WTC11 (cell line): Measurements from ENCODE around the gene COL6A3. TPM values are rescaled to one million over a fixed set of nuclear protein-coding genes. Genes with fewer than 3 reads are reported as not detected.

ENCODE experiments used
- ATAC-seq: fragments of 200-7000 bp; cut with Tn5 transposase; 2 replicates; pipeline ENCODE4 v1.10.0; 2021; ENCODE audit warnings: mild to moderate bottlenecking, moderate library complexity
- CTCF ChIA-PET: fragments of 300-600 bp; sonication (Branson Sonifier 250); formaldehyde crosslinking; loops from one replicate; lab custom pipeline; 2021; ENCODE audit warnings: antibody characterized with exemption; lab: Charles Lee
- POLR2A ChIA-PET: fragments of 350-600 bp; sonication (Branson Sonifier 250); formaldehyde crosslinking; loops from one replicate; lab custom pipeline; 2021; ENCODE audit warnings: antibody characterized with exemption; lab: Charles Lee
- DNase-seq: peaks from one replicate; pipeline ENCODE4 v3.0.0; 2021; ENCODE audit warnings: low spot score
- H3K27ac Mint-ChIP-seq: 2 replicates; pipeline ENCODE4 v1.8.0; 2021; ENCODE audit warnings: mixed read lengths
- H3K27me3 Mint-ChIP-seq: 2 replicates; pipeline ENCODE4 v1.8.0; 2021; ENCODE audit warnings: low read depth, mild to moderate bottlenecking, moderate library complexity, mixed read lengths
- H3K36me3 Mint-ChIP-seq: 2 replicates; pipeline ENCODE4 v1.8.0; 2021; ENCODE audit warnings: mixed read lengths
- H3K4me1 Mint-ChIP-seq: 2 replicates; pipeline ENCODE4 v1.8.0; 2022; ENCODE audit warnings: mixed read lengths
- H3K4me3 Mint-ChIP-seq: 2 replicates; pipeline ENCODE4 v1.8.0; 2021; ENCODE audit warnings: mild to moderate bottlenecking, moderate library complexity, mixed read lengths
- H3K9me3 Mint-ChIP-seq: 2 replicates; pipeline ENCODE4 v1.8.0; 2021; ENCODE audit warnings: mixed read lengths
- AFF4 ChIP-seq: sonication (generic); formaldehyde crosslinking; IDR thresholded peaks from 2 replicates; pipeline ENCODE4 v1.8.1; 2023; ENCODE audit warnings: mild to moderate bottlenecking, missing genetic modification reagents, borderline replicate concordance
- CREB1 ChIP-seq: sonication (generic); formaldehyde crosslinking; IDR thresholded peaks from 2 replicates; pipeline ENCODE4 v1.8.0; 2023; ENCODE audit warnings: mild to moderate bottlenecking, missing genetic modification reagents
- FOXK1 ChIP-seq: sonication (generic); formaldehyde crosslinking; IDR thresholded peaks from 2 replicates; pipeline ENCODE4 v1.8.0; 2022; ENCODE audit warnings: mild to moderate bottlenecking, moderate library complexity, missing genetic modification reagents
- GTF2I ChIP-seq: fragments of 250-450 bp; sonication (Bioruptor Pico); conservative IDR thresholded peaks from 2 replicates; pipeline ENCODE4 v1.4.0; 2021; ENCODE audit warnings: mild to moderate bottlenecking
- IRF2 ChIP-seq: sonication (generic); formaldehyde crosslinking; IDR thresholded peaks from 2 replicates; pipeline ENCODE4 v1.8.0; 2022; ENCODE audit warnings: low read depth, missing genetic modification reagents, borderline replicate concordance
- JAZF1 ChIP-seq: fragments of 250-450 bp; sonication (Bioruptor Pico); IDR thresholded peaks from 2 replicates; pipeline ENCODE4 v1.9.0; 2021; ENCODE audit warnings: moderate library complexity, mild to moderate bottlenecking, inconsistent platforms
- KAT7 ChIP-seq: sonication (generic); formaldehyde crosslinking; IDR thresholded peaks from 2 replicates; pipeline ENCODE4 v1.8.1; 2023; ENCODE audit warnings: missing genetic modification reagents, mild to moderate bottlenecking, borderline replicate concordance
- MAX ChIP-seq: sonication (generic); formaldehyde crosslinking; IDR thresholded peaks from 2 replicates; pipeline ENCODE4 v1.8.0; 2022; ENCODE audit warnings: mild to moderate bottlenecking, missing genetic modification reagents
- NFYB ChIP-seq: sonication (generic); formaldehyde crosslinking; conservative IDR thresholded peaks from 2 replicates; pipeline ENCODE4 v1.8.0; 2022; ENCODE audit warnings: low read depth, missing genetic modification reagents
- NR1H2 ChIP-seq: sonication (generic); formaldehyde crosslinking; IDR thresholded peaks from 2 replicates; pipeline ENCODE4 v1.9.0; 2021; ENCODE audit warnings: mild to moderate bottlenecking, moderate library complexity, missing genetic modification reagents
- RORB ChIP-seq: fragments of 250-450 bp; sonication (Bioruptor Pico); IDR thresholded peaks from 2 replicates; pipeline ENCODE4 v1.9.0; 2021; ENCODE audit warnings: mild to moderate bottlenecking
- ZMAT4 ChIP-seq: fragments of 250-450 bp; sonication (Bioruptor Pico); IDR thresholded peaks from 2 replicates; pipeline ENCODE4 v1.9.0; 2021; ENCODE audit warnings: mild to moderate bottlenecking
- ZNF263 ChIP-seq: sonication (generic); formaldehyde crosslinking; IDR thresholded peaks from 2 replicates; pipeline ENCODE4 v1.8.1; 2022; ENCODE audit warnings: low read depth, mild to moderate bottlenecking, moderate library complexity, missing genetic modification reagents
- ZNF317 ChIP-seq: sonication (generic); formaldehyde crosslinking; IDR thresholded peaks from 2 replicates; pipeline ENCODE4 v1.8.1; 2023; ENCODE audit warnings: low read depth, mild to moderate bottlenecking, moderate library complexity, missing genetic modification reagents, borderline replicate concordance
- ZNF396 ChIP-seq: fragments of 250-450 bp; sonication (Bioruptor Pico); IDR thresholded peaks from 2 replicates; pipeline ENCODE4 v1.8.0; 2021; ENCODE audit warnings: mild to moderate bottlenecking, moderate library complexity, borderline replicate concordance
- total RNA-seq: library from RNA; stranded (reverse); gene quantifications from 3 replicates; pipeline ENCODE4 v1.2.3, GENCODE V29; 2021
- TF ChIP-seq, protein P1 (sequence below): sonication (generic); formaldehyde crosslinking; IDR thresholded peaks from 2 replicates; pipeline ENCODE4 v1.8.1; 2023; ENCODE audit warnings: mild to moderate bottlenecking, missing genetic modification reagents
- TF ChIP-seq, protein P2 (sequence below): fragments of 250-450 bp; sonication (Bioruptor Pico); IDR thresholded peaks from 2 replicates; pipeline ENCODE4 v1.9.0; 2021; ENCODE audit warnings: mild to moderate bottlenecking

COL6A3 gene
- total RNA-seq, 1 experiment from 2014 or later = 2.6 TPM

GRCh38 chr2:237327175-237327950, 86.6 kb downstream of the COL6A3 start:
- Mint-ChIP-seq H3K4me1 (peaks cover 12% of the 10 kb centered on the region), H3K27me3 (no peaks in the 10 kb centered on the region), H3K36me3 (no peaks in the 10 kb centered on the region), H3K4me3 (no peak overlapping the region), H3K9me3 (no peaks in the 10 kb centered on the region), H3K27ac (no peak overlapping the region)
- TF ChIP-seq NFYB (CRISPR knock-in tag) (no peak), KAT7 (CRISPR knock-in tag) (no peak)
- no peak for DNase-seq
- ATAC-seq = no peak
- ChIA-PET POLR2A (interaction anchor here (0.6 kb wide), 1 partner anchor 32 kb away, joined by 3 read pairs; no protein-coding TSS in a partner anchor), CTCF (interaction anchor here (0.7 kb wide), 1 partner anchor 83 kb away, joined by 7 read pairs; no protein-coding TSS in a partner anchor)

DNA sequence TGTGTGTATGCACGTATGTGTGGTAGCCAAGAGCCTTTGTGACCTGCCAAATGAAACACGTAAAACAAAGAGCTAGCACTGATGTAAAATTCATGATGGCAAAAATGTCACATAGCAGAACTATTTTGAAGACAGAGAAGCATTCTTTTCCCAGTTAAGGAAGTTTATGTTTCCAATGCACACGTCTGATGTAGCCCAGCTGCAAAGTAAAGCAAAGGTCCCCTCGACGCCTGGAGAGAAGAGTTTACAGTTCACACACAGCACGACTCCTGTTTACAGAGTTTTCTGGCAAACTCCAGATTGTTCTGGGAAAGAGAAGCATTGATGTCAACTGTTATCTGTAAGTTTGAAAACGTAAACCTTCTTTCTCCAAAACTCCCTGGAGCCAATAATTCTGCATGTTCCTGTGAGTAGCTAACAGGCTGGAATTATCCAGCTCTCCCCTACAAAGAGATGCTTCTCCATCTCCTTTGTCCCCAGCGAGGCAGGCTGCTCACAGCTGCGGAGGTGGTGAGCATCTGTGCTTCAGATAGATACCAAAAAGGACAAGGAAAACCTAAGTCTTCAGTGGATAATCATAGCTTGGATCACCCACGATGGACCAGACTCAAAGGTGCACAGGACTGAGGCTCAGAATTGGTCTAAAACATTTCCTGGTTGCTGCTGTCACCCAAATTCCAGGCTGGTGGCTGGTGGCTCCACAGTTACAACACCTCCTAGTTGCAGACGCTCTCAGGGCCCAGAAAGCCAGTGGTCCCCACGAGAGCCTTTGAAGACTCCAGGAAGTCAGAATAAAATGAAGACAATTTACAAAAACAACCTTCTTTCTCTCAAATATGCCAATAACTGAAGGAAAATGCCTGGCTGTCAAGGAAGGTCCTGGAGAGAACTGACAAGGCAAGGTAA, 87.4 kb downstream of the COL6A3 start:
- Mint-ChIP-seq H3K27ac (no peak overlapping the region), H3K27me3 (no peaks in the 10 kb centered on the region), H3K36me3 (no peaks in the 10 kb centered on the region), H3K4me3 (no peak overlapping the region), H3K9me3 (no peaks in the 10 kb centered on the region), H3K4me1 (peaks cover 12% of the 10 kb centered on the region)
- no peak for ATAC-seq
- TF ChIP-seq ZNF317 = no peak
- DNase-seq = no peak
- ChIA-PET POLR2A (no interaction called here), CTCF (interaction anchor here (0.7 kb wide), 1 partner anchor 84 kb away, joined by 7 read pairs; no protein-coding TSS in a partner anchor)

GRCh38 chr2:237324837-237325236, 89.1 kb downstream of the COL6A3 start:
- Mint-ChIP-seq H3K36me3 (no peaks in the 10 kb centered on the region), H3K9me3 (no peaks in the 10 kb centered on the region), H3K27ac (no peak overlapping the region), H3K27me3 (no peaks in the 10 kb centered on the region), H3K4me3 (no peak overlapping the region), H3K4me1 (0 out of 2 replicates have a peak, but pooled peaks cover 3% of the 10 kb centered on the region)
- ChIA-PET CTCF (no interaction called here), POLR2A (no interaction called here)
- ATAC-seq = no peak
- DNase-seq = no peak
- no peak for TF ChIP-seq MAX
- TF ChIP-seq NR1H2 = no peak
- TF ChIP-seq, protein P1, sequence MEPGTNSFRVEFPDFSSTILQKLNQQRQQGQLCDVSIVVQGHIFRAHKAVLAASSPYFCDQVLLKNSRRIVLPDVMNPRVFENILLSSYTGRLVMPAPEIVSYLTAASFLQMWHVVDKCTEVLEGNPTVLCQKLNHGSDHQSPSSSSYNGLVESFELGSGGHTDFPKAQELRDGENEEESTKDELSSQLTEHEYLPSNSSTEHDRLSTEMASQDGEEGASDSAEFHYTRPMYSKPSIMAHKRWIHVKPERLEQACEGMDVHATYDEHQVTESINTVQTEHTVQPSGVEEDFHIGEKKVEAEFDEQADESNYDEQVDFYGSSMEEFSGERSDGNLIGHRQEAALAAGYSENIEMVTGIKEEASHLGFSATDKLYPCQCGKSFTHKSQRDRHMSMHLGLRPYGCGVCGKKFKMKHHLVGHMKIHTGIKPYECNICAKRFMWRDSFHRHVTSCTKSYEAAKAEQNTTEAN (CRISPR knock-in tag) = no peak
- no peak for TF ChIP-seq CREB1
- no peak for TF ChIP-seq FOXK1 (CRISPR knock-in tag)
- TF ChIP-seq GTF2I (CRISPR knock-in tag) = no peak
- no peak for TF ChIP-seq ZNF263 (CRISPR knock-in tag)
- TF ChIP-seq JAZF1 (CRISPR knock-in tag) = no peak
- no peak for TF ChIP-seq ZMAT4 (CRISPR knock-in tag)
- TF ChIP-seq, protein P2, sequence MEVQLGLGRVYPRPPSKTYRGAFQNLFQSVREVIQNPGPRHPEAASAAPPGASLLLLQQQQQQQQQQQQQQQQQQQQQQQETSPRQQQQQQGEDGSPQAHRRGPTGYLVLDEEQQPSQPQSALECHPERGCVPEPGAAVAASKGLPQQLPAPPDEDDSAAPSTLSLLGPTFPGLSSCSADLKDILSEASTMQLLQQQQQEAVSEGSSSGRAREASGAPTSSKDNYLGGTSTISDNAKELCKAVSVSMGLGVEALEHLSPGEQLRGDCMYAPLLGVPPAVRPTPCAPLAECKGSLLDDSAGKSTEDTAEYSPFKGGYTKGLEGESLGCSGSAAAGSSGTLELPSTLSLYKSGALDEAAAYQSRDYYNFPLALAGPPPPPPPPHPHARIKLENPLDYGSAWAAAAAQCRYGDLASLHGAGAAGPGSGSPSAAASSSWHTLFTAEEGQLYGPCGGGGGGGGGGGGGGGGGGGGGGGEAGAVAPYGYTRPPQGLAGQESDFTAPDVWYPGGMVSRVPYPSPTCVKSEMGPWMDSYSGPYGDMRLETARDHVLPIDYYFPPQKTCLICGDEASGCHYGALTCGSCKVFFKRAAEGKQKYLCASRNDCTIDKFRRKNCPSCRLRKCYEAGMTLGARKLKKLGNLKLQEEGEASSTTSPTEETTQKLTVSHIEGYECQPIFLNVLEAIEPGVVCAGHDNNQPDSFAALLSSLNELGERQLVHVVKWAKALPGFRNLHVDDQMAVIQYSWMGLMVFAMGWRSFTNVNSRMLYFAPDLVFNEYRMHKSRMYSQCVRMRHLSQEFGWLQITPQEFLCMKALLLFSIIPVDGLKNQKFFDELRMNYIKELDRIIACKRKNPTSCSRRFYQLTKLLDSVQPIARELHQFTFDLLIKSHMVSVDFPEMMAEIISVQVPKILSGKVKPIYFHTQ (CRISPR knock-in tag) = no peak
- TF ChIP-seq IRF2 (CRISPR knock-in tag) = no peak
- TF ChIP-seq AFF4 (CRISPR knock-in tag) = no peak
- no peak for TF ChIP-seq ZNF396 (CRISPR knock-in tag)
- no peak for TF ChIP-seq RORB (CRISPR knock-in tag)
